ENCODE data around the gene ERN2. TPM values are rescaled to one million over a fixed set of nuclear protein-coding genes. Genes with fewer than 3 reads are reported as not detected.

ERN2 gene
- total and polyA plus RNA-seq, 2 of the 4 experiments (the other 2 are of a cell fraction): 0.39 to 0.54 TPM

DNA sequence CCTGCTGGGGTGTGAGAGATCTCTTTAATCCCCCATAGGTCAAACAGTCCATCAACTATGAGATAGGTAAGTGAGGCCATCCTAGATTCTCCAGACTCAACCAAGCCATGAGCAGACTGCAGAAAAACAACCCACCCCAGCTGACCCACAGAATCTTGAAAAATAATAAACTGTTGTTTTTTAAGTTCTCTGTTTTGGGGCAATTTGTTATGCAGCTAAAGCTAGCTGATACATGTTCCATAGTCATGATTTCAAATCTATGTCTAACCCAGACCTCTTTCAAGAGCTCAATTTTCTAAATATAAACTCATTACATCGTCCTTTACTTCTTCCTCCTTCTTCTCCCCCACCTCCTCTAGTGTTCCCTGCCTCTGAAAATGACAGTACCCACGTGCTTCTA, 10.1 kb downstream of the ERN2 start:
- H3K4me1 ChIP-seq (ENCODE audit: control insufficient read depth, insufficient read depth, low read length): peaks cover 1% of the 10 kb centered on the region; the same call in 1 of the 2 replicates
- no peak overlapping the region for H2BK15ac ChIP-seq (ENCODE audit: low read depth, low read length)
- H4K5ac ChIP-seq (ENCODE audit: low read depth, low read length): no peak overlapping the region
- H3K9me3 ChIP-seq (ENCODE audit: control insufficient read depth, insufficient read depth, low read length): 0 out of 2 replicates have a peak, but pooled peaks cover 2% of the 10 kb centered on the region
- WGBS, 2 experiments (ENCODE audit: extremely low coverage in 2 of 2, insufficient read length in 1 of 2): 30% methylated on average over 1 of the region's 2 CpGs; no CpG with 5 or more reads in 1 of the 2 experiments
- ChIA-PET CTCF (no interaction called here), POLR2A (ENCODE audit: unreplicated experiment) (no interaction called here)
- H3K9ac ChIP-seq (ENCODE audit: low read depth, low read length): no peak overlapping the region
- no peaks in the 10 kb centered on the region for H4K20me1 ChIP-seq (ENCODE audit: insufficient read depth, low read length)
- TF ChIP-seq CEBPB (IDR thresholded peaks at IDR 0.05; ENCODE audit: low read depth, low read length): no peak
- no peak for TF ChIP-seq SMC3 (IDR thresholded peaks at IDR 0.05; ENCODE audit: low read depth, low read length)
- no peak for TF ChIP-seq FOS (IDR thresholded peaks at IDR 0.05; ENCODE audit: low read depth, low read length)
- TF ChIP-seq, protein P1, sequence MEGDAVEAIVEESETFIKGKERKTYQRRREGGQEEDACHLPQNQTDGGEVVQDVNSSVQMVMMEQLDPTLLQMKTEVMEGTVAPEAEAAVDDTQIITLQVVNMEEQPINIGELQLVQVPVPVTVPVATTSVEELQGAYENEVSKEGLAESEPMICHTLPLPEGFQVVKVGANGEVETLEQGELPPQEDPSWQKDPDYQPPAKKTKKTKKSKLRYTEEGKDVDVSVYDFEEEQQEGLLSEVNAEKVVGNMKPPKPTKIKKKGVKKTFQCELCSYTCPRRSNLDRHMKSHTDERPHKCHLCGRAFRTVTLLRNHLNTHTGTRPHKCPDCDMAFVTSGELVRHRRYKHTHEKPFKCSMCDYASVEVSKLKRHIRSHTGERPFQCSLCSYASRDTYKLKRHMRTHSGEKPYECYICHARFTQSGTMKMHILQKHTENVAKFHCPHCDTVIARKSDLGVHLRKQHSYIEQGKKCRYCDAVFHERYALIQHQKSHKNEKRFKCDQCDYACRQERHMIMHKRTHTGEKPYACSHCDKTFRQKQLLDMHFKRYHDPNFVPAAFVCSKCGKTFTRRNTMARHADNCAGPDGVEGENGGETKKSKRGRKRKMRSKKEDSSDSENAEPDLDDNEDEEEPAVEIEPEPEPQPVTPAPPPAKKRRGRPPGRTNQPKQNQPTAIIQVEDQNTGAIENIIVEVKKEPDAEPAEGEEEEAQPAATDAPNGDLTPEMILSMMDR (conservative IDR thresholded peaks at IDR 0.05; ENCODE audit: low read depth, low read length): no peak
- no peak overlapping the region for H3K4me2 ChIP-seq (ENCODE audit: low read depth, low read length)
- ATAC-seq (ENCODE audit: low read depth) (no peak), DNase-seq (no peak)
- H3K9me1 ChIP-seq (ENCODE audit: insufficient read depth, low read length): no peaks in the 10 kb centered on the region
- H2AK9ac ChIP-seq (replicated peaks; ENCODE audit: low read depth, low read length, poor library complexity): no peak overlapping the region
- no peak overlapping the region for H4K91ac ChIP-seq (ENCODE audit: insufficient read depth, low read depth, low read length)
- H3K56ac ChIP-seq (ENCODE audit: extremely low read depth, insufficient read depth, low read length): no peak overlapping the region
- H2BK120ac ChIP-seq (ENCODE audit: low read depth, low read length): no peak overlapping the region
- dilution Hi-C loops (cut with HindIII; ENCODE audit: low sequenced_read_pairs, unreplicated experiment): no loop called here
- no peak overlapping the region for H3K18ac ChIP-seq (ENCODE audit: low read depth, low read length)
- intact Hi-C loops (cut with micrococcal nuclease): no loop called here
- in situ Hi-C loops (cut with MboI; ENCODE audit: low sequenced_read_pairs): no loop called here
- H2AFZ ChIP-seq (replicated peaks; ENCODE audit: low read length, poor library complexity): no peak overlapping the region
- no peak overlapping the region for H3K4ac ChIP-seq (ENCODE audit: low read depth, low read length)
- H3K27me3 ChIP-seq (ENCODE audit: control insufficient read depth, insufficient read depth, low read length): no peaks in the 10 kb centered on the region; the same call in 1 of the 2 replicates
- no peak overlapping the region for H4K8ac ChIP-seq (ENCODE audit: low read depth in 2 of 2, low read length in 2 of 2)
- no peaks in the 10 kb centered on the region for H3K36me3 ChIP-seq (ENCODE audit: control insufficient read depth, insufficient read depth, low read length)
- no peak overlapping the region for H3K4me3 ChIP-seq (ENCODE audit: insufficient read depth, low read depth, low read length)
- H3K79me1 ChIP-seq (ENCODE audit: low read depth in 1 of 2, low read length in 2 of 2): no peaks in the 10 kb centered on the region
- H3K23ac ChIP-seq (ENCODE audit: low read depth, low read length): no peak overlapping the region
- H3K14ac ChIP-seq (replicated peaks; ENCODE audit: low read depth, low read length): no peak overlapping the region
- no peak overlapping the region for H2BK20ac ChIP-seq (ENCODE audit: low read depth, low read length)
- H2AK5ac ChIP-seq (ENCODE audit: low read depth, low read length): no peak overlapping the region
- H2BK5ac ChIP-seq (ENCODE audit: low read depth, low read length, poor library complexity, severe bottlenecking): no peak overlapping the region
- BruUV-seq (replicated peaks): no TSS peak
- H3K27ac ChIP-seq (ENCODE audit: insufficient read depth, low read length): no peak overlapping the region
